Lung microvascular endothelial cell (primary cell): ENCODE data around the gene FHIT. TPM values are rescaled to one million over a fixed set of nuclear protein-coding genes. Genes with fewer than 3 reads are reported as not detected.
"Not testable (repeated sequence)": the region's sequence is repeated elsewhere in the genome, so short reads cannot be mapped to it uniquely, and the experiment has no call there.

Experiments used
- DNase-seq, 2 donors: peaks; one replicate each; pipeline versions ENCODE4 v3.0.0 to v3.0.0-alpha.2; 2010; ENCODE audit warnings: low read depth in 2 of 2
- total RNA-seq: library from RNA; depleted of rRNA; stranded (reverse); fragments of >200 nt; gene quantifications from 2 replicates; pipeline ENCODE4 v1.2.1, GENCODE V29; 2014

FHIT gene
- total RNA-seq, 1 donor from 2014 or later: 0.79 TPM

DNA sequence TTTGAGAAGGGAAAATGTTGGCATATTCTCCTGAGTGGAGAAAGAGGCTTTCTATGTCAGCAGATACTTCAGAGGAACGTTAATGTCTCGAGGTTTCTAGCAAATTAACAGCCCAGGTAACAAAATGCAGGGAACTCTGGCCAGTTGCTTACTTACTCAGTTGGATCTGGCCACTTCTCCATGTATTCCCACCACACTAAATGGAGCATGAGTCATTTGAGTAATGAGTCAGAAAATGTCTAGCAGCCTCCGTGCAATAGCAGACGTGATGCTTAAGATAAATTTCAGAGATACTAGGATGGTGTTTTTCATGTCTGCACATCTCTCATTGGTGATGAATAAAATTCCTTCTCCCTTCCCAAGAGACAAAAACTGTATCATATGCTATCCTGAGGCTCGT lies 671.5 kb downstream of the FHIT start:
- DNase-seq: no peak

DNA sequence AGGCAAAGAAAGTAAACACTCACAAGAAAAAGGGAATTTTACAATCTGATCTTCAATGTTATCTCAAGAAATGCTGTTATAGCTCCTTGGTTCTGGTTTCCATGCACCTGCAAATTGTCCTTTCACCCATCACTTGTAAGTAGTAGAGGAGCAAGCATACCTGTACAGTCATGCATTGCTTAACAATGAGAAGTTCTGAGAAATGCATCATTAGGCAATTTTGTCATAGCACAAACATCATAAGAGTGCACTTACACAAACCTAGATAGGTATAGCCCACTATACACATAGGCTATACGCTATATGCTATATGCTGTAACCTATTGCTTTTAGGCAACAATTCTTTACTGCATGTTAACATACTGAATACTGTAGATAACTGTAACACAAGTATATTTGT lies 672.3 kb downstream of the FHIT start:
- no peak for DNase-seq

DNA sequence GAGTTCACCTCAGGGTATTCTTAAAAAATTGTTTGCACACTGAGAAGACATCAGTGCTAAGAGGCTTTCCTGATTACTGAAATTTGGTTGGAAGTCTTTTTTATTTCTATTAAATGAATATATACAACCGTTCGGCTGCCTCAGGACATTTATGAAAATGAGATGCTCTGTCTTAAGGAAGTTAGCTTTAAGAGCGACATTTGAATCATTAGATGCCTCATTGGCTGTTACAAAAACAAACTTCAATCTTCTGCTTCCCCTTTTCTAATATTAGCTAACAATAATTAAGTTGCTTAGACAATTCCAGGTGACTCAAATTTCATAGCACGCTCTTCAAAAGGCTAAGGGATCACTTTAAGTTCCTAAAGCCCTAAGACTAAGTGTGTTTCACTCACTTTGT lies 673.7 kb downstream of the FHIT start:
- no peak for DNase-seq

DNA sequence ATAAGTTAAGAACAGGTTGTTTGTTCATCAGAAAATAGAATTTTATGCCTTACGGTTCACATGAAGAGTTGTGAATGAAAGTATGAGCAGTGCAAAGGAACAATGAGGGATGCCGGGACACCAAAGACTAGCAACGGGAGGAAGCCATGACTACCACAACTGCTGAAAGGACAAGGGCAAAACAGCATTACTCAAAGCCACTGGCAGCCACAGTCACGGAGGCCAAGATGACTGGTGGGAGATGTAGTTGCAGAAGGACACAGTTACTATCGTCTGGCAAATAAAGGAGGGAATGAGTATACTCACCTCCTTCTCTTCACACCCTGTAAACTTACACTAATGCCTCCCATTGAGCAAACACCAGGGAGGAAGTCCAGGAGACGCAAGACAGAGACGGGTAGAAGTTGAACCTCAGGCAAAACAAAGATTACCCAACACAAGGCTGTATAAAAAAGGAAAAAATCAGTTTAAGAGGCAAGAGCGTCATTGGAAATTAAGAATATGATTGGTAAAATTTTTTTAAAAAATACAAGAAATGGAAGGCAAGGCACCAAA lies 675.5 kb downstream of the FHIT start:
- DNase-seq: no peak

DNA sequence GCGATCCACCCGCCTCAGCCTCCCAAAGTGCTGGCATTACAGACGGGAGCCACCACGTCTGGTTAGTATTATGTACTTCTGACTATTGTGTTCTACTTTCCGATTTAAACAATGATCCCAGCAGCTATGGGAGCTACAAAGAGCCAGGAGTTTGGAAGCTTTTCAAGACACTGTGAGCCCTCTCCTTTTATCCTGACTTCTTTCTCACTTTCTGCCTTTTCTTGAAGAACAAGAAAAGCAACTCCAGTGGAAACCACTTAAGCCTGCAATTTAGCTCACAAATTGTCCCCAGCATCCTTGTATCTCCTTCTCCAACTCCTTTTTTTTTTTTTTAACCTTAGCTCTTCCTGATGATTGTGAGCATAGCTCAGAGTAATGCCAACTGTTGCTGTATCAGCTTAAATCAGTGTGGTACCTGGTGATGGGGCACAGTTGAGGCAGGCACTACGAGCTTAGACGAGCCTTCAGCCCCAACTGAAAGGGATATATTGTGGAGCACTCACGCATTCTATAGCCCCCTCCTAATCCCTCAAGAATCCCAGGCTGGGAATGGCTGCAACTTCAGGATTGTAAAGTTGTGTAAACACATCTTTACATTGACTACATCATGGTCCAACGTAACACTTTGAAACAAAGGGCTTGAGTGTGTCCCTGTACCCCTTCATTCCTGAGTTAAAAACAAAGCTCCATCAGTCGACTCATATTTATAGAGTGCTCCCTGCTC lies 677.0 kb downstream of the FHIT start:
- DNase-seq: no peak

DNA sequence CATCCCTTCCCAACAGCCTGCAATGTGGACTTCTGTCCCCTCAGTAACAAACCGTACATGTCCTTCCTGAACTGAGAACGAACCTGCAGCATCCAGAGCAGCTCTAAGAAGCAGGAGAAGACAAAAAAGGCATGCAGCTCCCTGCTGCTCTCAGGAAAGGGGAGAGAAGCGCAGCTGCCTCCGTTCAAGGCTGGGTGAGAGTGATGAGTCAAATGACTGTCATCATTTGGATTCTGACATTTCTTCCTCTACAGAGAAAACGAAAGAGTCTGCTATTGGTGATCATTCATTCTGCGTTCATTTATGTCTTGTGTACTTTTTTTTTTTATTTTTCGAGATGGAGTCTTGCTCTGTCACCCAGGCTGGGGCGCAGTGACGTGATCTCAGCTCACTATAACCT lies 677.8 kb downstream of the FHIT start:
- no peak for DNase-seq

DNA sequence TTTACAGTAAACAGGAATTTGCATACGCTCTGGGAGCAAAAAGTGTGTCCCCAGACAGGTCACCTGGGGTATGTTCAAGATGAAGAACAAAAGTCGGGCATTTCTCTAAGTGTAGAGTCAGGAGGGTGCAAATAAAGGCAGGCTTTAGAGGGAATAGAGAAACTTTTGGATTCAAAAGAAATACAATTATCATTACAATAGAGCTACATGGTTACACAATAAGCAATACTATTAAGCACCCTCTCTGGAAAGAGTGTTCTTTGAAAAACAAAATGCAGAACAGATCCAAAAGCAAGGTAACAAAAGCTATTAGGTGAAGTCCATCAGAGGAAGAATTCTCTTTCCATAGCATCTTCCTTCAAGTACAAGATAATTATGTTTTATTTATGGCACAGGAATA lies 679.7 kb downstream of the FHIT start:
- DNase-seq: no peak

DNA sequence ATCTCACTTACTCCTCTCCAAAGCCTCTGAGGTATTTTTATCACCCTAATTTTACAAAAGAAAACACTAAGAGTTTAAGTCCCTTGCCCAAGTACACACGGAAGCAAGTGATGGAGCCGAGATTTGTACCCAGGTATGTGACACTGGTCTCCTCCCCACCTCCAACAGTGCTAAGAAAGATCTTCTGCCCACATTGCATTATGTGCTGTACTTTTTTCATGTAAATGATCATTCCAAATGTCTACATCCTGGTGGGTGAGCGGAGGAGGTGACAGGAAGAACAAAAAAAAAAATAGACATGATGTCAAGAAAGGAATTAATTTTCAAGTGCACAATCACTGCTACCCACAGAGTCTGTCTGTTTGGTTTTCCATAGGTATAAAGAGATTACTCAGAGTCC lies 694.1 kb downstream of the FHIT start:
- no peak for DNase-seq

DNA sequence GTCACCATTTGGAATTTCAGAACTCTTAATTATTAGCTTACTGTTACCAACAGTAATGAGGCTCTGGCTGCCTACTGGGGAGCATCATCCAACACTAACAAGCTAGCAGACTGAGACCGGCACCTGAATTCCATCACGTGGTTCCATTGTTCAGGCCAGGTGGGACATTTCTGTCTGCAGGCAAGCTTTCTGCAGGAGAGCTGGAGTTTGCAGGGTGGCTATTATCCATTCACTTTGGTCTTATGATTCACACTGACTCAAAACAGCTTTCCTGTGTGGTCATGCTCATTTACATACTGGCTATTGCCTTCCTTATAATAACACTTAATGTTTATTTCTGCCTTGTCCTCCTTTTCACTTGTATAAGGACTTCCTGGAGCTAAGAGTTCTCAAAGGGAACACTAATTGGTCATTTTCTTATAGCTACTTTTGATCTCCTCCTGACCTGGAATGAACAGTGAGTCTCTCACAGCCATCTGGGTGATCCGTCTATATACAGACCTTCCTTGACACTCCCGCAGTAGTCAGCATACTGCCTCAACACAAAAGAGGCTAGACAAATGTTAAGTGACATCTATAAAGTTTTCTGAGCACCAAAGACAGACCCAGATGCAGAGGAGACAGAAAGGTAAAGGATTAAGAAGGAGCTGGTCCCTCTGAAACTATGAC lies 695.4 kb downstream of the FHIT start:
- DNase-seq: no peak

DNA sequence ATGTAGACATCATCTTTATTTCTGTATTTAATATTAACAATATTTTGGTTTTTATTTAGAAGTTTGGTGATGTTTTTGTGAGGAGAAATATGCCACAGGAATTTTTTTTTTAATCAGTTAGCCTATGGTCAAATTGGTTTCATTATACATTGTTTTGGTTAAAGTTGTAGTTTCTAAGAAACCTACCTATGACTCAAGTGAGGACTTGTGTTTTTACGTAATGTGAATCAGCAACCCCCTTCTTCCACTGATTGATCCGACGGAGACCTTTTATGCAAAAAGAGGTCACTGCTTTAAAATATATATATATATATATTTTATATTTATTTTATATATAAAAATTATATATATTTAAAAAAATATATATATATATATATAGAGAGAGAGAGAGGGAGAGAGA lies 698.1 kb downstream of the FHIT start:
- no peak for DNase-seq

DNA sequence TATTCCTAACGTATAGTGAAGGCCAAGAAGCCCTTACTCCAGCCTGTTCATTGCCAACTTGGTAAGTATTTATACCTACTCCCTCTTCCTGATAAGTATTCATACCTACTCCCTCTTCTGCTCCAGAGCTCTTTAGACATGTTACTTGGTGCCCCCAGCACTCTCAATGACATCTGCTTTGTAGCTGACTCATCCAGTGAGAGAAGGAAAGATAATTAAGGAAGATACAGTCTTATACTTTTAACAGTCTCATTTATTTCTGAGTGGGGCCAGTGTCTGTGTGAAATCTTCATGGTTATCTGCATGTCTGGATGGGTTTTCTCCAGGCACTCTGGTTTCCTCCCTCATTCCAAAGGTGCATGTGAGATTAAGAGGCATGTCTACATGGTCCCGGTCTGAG lies 698.7 kb downstream of the FHIT start:
- no peak for DNase-seq

DNA sequence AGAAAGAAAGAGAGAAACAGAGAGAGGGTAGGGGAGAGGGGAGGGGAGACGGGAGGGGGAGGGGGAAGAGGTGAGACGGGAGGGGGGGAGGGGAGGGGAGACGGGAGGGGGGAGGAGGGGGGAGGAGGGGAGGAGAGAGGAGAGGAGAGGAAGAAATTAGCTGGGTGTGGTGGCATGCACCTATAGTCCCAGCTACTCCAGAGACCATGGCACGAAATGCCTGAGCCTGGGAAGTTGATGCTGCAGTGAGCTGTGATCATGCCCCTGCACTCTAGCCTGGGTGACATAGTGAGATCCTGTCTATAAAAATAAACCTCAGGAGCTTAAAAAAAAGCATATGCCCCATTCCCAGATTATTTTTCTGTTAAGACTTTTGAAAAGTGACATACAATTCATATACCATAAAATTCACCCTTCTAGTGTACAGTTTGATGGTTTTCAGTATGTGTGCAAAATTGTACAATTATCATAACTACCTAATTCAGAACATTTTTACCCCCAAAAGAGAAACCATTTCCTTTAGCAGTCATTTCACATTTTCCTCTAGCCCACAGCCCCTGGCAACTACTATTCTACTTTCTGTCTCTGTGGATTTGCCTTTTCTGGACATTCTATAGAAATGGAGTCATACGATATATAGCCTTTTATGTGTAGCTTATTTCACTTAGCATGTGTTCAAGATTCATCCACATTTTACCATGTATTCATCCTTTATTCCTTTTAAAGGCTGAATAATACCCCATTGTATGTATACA lies 699.6 kb downstream of the FHIT start:
- no peak for DNase-seq

DNA sequence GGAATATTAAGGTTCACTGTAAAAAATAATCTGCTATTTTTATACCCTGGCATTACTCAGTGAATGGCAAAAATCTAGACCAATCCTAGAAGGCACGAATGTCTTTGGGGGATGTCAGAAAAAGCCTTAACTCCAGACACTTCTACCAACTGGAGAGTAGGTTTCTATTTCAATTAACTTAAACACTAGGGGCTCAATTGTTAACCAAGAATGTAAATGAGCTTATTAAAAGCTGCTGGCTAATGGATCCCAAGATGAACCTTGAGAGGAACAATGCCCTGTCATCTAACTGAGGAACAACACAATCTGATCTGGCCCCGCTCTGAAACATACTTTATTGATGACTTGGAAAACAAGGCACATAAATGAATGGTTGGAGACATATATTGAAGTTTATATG lies 701.4 kb downstream of the FHIT start:
- DNase-seq: no peak

DNA sequence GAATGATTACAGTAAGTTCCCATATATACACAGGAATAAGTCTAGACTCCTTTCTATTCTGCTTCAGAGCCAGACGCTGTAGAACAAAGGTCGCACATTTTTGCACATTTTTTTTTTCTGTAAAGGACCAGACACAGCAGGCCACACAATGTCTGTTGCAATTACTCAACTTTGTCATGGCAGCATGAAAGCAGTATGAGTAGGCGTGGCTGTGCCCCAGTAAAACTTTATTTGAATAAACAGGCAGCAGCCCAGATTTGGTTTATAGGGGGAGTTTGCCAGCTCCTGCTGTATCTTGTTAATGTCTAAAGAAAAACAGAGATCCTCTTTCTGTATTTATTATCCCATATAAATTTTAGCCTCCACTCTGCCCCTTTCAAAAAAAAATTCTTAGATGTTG lies 708.3 kb downstream of the FHIT start:
- DNase-seq: no peak

DNA sequence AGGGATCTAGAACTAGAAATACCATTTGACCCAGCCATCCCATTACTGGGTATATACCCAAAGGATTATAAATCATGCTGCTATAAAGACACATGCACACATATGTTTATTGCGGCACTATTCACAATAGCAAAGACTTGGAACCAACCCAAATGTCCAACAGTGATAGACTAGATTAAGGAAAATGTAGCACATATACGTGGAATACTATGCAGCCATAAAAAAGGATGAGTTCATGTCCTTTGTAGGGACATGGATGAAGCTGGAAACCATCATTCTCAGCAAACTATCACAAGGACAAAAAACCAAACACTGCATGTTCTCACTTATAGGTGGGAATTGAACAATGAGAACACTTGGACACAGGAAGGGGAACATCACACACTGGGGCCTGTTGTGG lies 711.9 kb downstream of the FHIT start:
- not testable (repeated sequence) for DNase-seq

DNA sequence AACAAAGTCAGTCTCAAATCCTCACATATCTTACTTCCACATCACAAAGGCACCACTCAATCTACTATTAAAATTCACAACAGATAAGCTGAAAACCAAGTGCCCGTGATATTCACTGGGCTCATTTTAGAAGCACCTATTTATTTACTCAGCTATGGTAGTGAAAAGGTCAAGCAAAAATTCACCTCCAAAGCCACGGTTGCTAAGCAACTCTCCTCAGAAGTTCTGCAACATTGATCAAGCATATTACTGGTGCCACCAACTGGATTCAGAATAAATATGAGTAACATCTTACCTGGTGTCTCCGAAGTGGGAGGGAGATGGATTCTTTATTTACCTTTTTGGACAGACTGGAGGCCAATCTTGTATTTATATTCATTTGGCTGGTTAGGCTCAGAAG lies 714.8 kb downstream of the FHIT start:
- DNase-seq: no peak

DNA sequence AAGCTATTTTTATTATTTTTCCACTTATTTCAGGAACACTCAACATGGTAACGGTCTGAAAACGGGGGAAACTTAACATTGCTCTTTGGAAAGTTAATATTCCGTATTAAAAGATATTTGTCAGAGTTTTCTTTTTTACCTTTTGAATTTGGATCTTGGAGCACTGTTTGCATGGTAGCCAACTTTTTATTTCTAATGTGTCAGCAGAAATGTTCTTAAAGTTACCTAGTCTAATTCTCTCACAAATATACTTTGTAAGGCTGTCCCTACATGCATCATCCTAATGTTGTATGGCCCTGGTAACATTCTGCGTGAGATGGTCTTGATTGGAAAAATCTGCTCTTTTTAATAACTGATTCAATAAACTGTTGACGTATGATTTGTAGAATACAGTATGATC lies 719.5 kb downstream of the FHIT start:
- DNase-seq: no peak

DNA sequence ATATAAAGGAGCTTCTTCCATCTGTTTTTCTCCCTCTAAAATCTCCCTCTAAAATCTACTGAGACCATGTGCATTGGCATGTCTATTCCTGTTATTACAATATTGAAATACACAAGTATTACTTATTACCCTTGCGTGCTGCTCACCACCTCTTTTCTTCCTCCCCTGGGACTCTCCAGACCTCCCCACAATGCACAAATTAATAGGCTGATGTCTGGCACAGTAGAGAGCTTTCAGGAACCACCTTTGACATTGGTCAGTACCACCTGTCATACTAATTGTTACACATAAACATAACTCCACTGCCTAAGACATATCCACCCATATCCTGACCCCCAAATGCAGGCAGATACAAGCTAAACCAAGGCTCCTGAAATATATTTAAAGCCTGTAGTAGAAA lies 722.6 kb downstream of the FHIT start:
- no peak for DNase-seq

DNA sequence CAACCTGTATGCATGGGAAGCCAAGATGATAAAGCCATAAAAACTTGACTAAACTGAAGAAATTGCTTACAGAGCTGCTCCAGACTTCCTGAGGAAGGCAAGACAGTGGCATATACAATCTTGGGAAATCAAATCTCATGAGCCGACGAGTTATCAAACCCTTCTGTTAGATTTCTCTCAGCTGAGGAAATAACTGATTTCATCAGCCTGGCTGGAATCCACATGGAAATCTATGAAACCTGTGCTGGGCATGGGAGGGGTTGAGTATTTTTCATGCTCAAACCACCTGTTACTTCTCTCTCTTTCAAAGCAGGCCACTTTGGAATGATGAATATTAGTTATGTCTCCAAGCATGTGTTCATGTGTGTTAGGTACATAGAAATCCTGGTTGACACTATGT lies 727.7 kb downstream of the FHIT start:
- DNase-seq: no peak

DNA sequence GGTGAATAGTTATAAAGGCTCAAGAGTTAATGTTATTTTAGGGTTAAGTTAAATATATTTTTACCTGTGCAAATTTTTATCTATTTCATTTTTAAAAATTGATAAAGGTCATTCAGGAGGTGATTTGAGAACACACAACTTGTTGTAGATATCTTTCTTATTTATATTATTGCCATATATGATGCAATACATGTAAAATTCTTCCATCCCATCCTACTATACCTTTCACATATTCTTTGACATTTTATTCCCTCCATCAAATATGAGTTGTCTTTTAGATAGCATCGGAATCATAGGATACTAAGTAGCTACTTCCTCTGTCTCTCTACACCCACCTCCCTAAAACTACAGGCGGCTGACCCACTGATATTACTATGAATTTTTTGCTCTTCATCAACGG lies 734.1 kb downstream of the FHIT start:
- no peak for DNase-seq

DNA sequence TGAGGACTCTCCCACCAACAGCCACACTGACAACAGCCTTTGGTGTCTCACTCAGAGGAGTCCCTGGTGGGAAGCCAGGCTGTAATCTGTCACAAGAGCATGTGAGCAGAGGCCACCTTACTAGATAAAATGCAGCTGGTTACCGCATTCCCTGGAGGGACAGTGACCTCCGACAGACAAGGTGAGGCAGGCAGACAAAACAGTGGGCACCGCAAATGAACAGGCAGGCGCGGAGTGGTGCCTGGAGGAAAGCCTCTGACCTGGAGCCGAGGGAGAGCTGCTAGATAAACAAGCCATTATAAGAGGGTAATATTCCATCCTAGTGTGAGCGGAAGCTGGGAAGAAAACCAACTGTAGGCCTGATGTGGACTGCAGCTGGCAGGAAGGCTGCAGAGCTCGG lies 736.4 kb downstream of the FHIT start:
- DNase-seq: no peak

DNA sequence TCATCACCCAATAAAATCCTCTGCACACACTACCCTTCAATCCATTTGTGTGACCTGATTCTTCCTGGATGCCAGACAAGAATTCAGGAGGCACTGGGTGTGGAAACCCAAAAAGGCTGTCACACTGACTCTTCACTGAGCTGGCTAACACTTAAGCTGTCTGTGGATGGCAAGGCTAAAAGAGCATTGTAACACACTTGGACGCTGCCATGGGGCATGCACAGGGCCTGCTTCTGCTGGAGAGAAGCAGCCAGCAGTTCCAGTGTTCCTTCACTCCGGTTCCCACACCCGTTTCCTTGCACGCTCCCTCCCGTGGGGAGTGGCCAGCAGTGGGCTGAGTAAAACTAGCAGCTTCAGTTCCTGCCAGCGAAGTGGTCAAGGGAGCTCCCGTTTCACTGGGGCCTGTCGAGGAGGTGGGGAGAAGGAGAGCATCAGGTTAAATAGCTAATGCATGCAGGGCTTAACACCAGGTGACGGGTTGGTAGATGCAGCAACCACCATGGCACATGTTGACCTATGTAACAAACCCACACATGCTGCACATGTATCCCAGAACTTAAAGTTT lies 737.1 kb downstream of the FHIT start:
- DNase-seq: no peak
